Trophoblast cell (in vitro differentiated cells and primary cell): ENCODE measurements around the gene TXN2.

ENCODE experiments used
- DNase-seq, 2 donors: peaks; one replicate each; pipeline ENCODE4 v3.0.0-alpha.2; 2016
- H2AFZ ChIP-seq: 2 replicates; pipeline ENCODE4 v1.6.1; 2013; ENCODE audit warnings: low read length, moderate library complexity, mild to moderate bottlenecking; ENCODE audit not compliant: insufficient read depth, poor library complexity
- H2AK5ac ChIP-seq: 2 replicates; pipeline ENCODE4 v1.6.1; 2013; ENCODE audit warnings: mild to moderate bottlenecking, low read length
- H2BK120ac ChIP-seq: 2 replicates; pipeline ENCODE4 v1.6.1; 2013; ENCODE audit warnings: low read length, mild to moderate bottlenecking, moderate library complexity; ENCODE audit not compliant: insufficient read depth, poor library complexity
- H2BK12ac ChIP-seq: 2 replicates; pipeline ENCODE4 v1.6.1; 2013; ENCODE audit warnings: mild to moderate bottlenecking, low read length, moderate library complexity
- H2BK5ac ChIP-seq: 2 replicates; pipeline ENCODE4 v1.6.1; 2013; ENCODE audit warnings: low read length, low read depth, moderate library complexity, mild to moderate bottlenecking; ENCODE audit not compliant: poor library complexity
- H3K14ac ChIP-seq: 2 replicates; pipeline ENCODE4 v1.6.1; 2013; ENCODE audit warnings: mild to moderate bottlenecking, low read length
- H3K18ac ChIP-seq: 2 replicates; pipeline ENCODE4 v1.6.1; 2013; ENCODE audit warnings: mild to moderate bottlenecking, low read length
- H3K23ac ChIP-seq: 2 replicates; pipeline ENCODE4 v1.6.1; 2013; ENCODE audit warnings: low read length
- H3K27ac ChIP-seq: 2 replicates; pipeline ENCODE4 v1.5.1; 2013; ENCODE audit warnings: low read depth, mild to moderate bottlenecking, inconsistent platforms, low read length, moderate library complexity
- H3K27me3 ChIP-seq: 2 replicates; pipeline ENCODE4 v1.6.1; 2013; ENCODE audit warnings: inconsistent platforms, mild to moderate bottlenecking, low read length, moderate library complexity; ENCODE audit not compliant: insufficient read depth
- H3K36me3 ChIP-seq, 2 experiments: 1 replicate in 1 of 2; 2 replicates in 1 of 2; pipeline ENCODE4 v1.6.1; 2013; ENCODE audit warnings: low read length in 2 of 2, mild to moderate bottlenecking in 2 of 2, moderate library complexity in 1 of 2; ENCODE audit not compliant: insufficient read depth in 2 of 2, control insufficient read depth in 1 of 2
- H3K4ac ChIP-seq: 2 replicates; pipeline ENCODE4 v1.6.1; 2013; ENCODE audit warnings: low read depth, mild to moderate bottlenecking, low read length, moderate library complexity
- H3K4me1 ChIP-seq, 2 experiments: 1 replicate in 1 of 2; 2 replicates in 1 of 2; pipeline ENCODE4 v1.6.1; 2013; ENCODE audit warnings: low read length in 2 of 2, mild to moderate bottlenecking in 2 of 2, moderate library complexity in 1 of 2; ENCODE audit not compliant: insufficient read depth in 2 of 2, control insufficient read depth in 1 of 2
- H3K4me2 ChIP-seq: 2 replicates; pipeline ENCODE4 v1.6.1; 2013; ENCODE audit warnings: inconsistent platforms, mild to moderate bottlenecking, low read length, moderate library complexity
- H3K4me3 ChIP-seq: 2 replicates; pipeline ENCODE4 v1.5.1; 2013; ENCODE audit warnings: mild to moderate bottlenecking, low read depth, low read length, inconsistent platforms
- H3K79me1 ChIP-seq: one replicate; pipeline ENCODE4 v1.6.1; 2013; ENCODE audit warnings: low read length
- H3K79me2 ChIP-seq: 2 replicates; pipeline ENCODE4 v1.6.1; 2013; ENCODE audit warnings: low read length, mild to moderate bottlenecking; ENCODE audit not compliant: control insufficient read depth, insufficient read depth, poor library complexity
- H3K9ac ChIP-seq: 2 replicates; pipeline ENCODE4 v1.6.1; 2013; ENCODE audit warnings: mild to moderate bottlenecking, low read length
- H3K9me3 ChIP-seq: 2 replicates; pipeline ENCODE4 v1.6.1; 2013; ENCODE audit warnings: low read depth, mild to moderate bottlenecking, control low read depth, inconsistent platforms, low read length; ENCODE audit not compliant: insufficient read depth
- H4K12ac ChIP-seq: 2 replicates; pipeline ENCODE4 v1.6.1; 2013; ENCODE audit warnings: low read depth, mild to moderate bottlenecking, low read length, moderate library complexity
- H4K8ac ChIP-seq: 2 replicates; pipeline ENCODE4 v1.6.1; 2013; ENCODE audit warnings: low read depth, mild to moderate bottlenecking, low read length, moderate library complexity
- H4K91ac ChIP-seq: one replicate; pipeline ENCODE4 v1.6.1; 2013; ENCODE audit warnings: low read depth, mild to moderate bottlenecking, low read length, moderate library complexity
- WGBS: extraction: QIAGEN DNeasy Blood & Tissue Kit; methylation state at CpG from one replicate; pipeline ENCODE4 v1.1.7; 2013; ENCODE audit warnings: missing lambda C conversion rate; ENCODE audit not compliant: insufficient read length, insufficient coverage; ENCODE audit errors: extremely low coverage; 5-methylcytosine and 5-hydroxymethylcytosine counted together

TXN2 gene

GRCh38 chr22:36440429-36441002, 40.9 kb downstream of the TXN2 start:
- H2BK5ac ChIP-seq = peak overlapping the region; percentile 69
- no peak overlapping the region for H3K23ac ChIP-seq
- H3K4me1 ChIP-seq = peaks cover 19 to 24% of the 10 kb centered on the region in 2 experiments
- H3K36me3 ChIP-seq = no peaks in the 10 kb centered on the region
- peak overlapping the region; percentile 86 for H3K14ac ChIP-seq
- no peak overlapping the region for H4K12ac ChIP-seq
- H4K91ac ChIP-seq = peak overlapping the region; percentile 11
- peak overlapping the region; percentile 82 for H3K27ac ChIP-seq
- H4K8ac ChIP-seq = peak overlapping the region; percentile 6
- H2BK12ac ChIP-seq = peak overlapping the region; percentile 42
- H3K18ac ChIP-seq = peak overlapping the region; percentile 5
- H2AFZ ChIP-seq = no peak overlapping the region
- H3K4me2 ChIP-seq = no peak overlapping the region
- no CpG with 5 or more reads among the region's 8 CpGs for WGBS
- no peaks in the 10 kb centered on the region for H3K9me3 ChIP-seq
- no peak overlapping the region for H3K9ac ChIP-seq
- peaks cover 2% of the 10 kb centered on the region for H3K79me2 ChIP-seq
- H3K27me3 ChIP-seq = no peaks in the 10 kb centered on the region
- H3K4ac ChIP-seq = peak overlapping the region; percentile 1
- no peak overlapping the region for H3K4me3 ChIP-seq
- H3K79me1 ChIP-seq = peaks cover 29% of the 10 kb centered on the region
- H2AK5ac ChIP-seq = peak overlapping the region; percentile 18
- no peak for DNase-seq
- H2BK120ac ChIP-seq = peak overlapping the region; percentile 36

- Histone ChIP-seq H4K12ac (no peak overlapping the region), H3K9ac (no peak overlapping the region), H4K8ac (no peak overlapping the region), H2AFZ (no peak overlapping the region), H3K18ac (peak overlapping the region; percentile 56), H3K4me1 (peaks cover 23 to 30% of the 10 kb centered on the region in 2 experiments), H3K4me3 (no peak overlapping the region), H3K4ac (peak overlapping the region; percentile 23), H3K4me2 (peak overlapping the region; percentile 30), H2BK120ac (peak overlapping the region; percentile 85), H3K14ac (peak overlapping the region; percentile 55), H3K79me1 (peaks cover 35% of the 10 kb centered on the region), H3K36me3 (no peaks in the 10 kb centered on the region), H2BK5ac (peak overlapping the region; percentile 75), H3K27ac (peak overlapping the region; percentile 92), H2AK5ac (no peak overlapping the region), H3K27me3 (no peaks in the 10 kb centered on the region), H4K91ac (peak overlapping the region; percentile 92), H2BK12ac (peak overlapping the region; percentile 87), H3K9me3 (no peaks in the 10 kb centered on the region), H3K23ac (no peak overlapping the region), H3K79me2 (peaks cover 2% of the 10 kb centered on the region)
- WGBS = no CpG with 5 or more reads among the region's 6 CpGs
- DNase-seq = peak; percentile 92 to 94
Measured at GRCh38 chr22:36439481-36440271, 41.8 kb downstream of the TXN2 start.

- peak overlapping the region; percentile 26 for H3K18ac ChIP-seq
- H2AK5ac ChIP-seq = peak overlapping the region; percentile 95
- peak in 1 of 2 donors; percentile 68 for DNase-seq
- no CpG with 5 or more reads among the region's 16 CpGs for WGBS
- H3K9ac ChIP-seq = peak overlapping the region; percentile 21
- H3K4ac ChIP-seq = peak overlapping the region; percentile 58
- H2BK5ac ChIP-seq = peak overlapping the region; percentile 39
- H3K79me2 ChIP-seq = peaks cover 2% of the 10 kb centered on the region
- peaks cover 48 to 55% of the 10 kb centered on the region in 2 experiments for H3K4me1 ChIP-seq
- no peaks in the 10 kb centered on the region for H3K36me3 ChIP-seq
- no peak overlapping the region for H4K8ac ChIP-seq
- peaks cover 55% of the 10 kb centered on the region for H3K79me1 ChIP-seq
- H3K4me2 ChIP-seq = no peak overlapping the region
- H4K91ac ChIP-seq = peak overlapping the region; percentile 76
- H2AFZ ChIP-seq = no peak overlapping the region
- no peaks in the 10 kb centered on the region for H3K27me3 ChIP-seq
- H3K4me3 ChIP-seq = no peak overlapping the region
- H3K14ac ChIP-seq = peak overlapping the region; percentile 51
- no peaks in the 10 kb centered on the region for H3K9me3 ChIP-seq
- no peak overlapping the region for H4K12ac ChIP-seq
- no peak overlapping the region for H3K23ac ChIP-seq
- H2BK120ac ChIP-seq = peak overlapping the region; percentile 34
- H2BK12ac ChIP-seq = peak overlapping the region; percentile 86
- no peak overlapping the region for H3K27ac ChIP-seq
Measured at GRCh38 chr22:36435516-36436415, 45.7 kb downstream of the TXN2 start.
